Esophagus muscularis mucosa (tissue), 3 donors: ENCODE data around the gene C2CD3.

ENCODE experiments used
- CTCF ChIP-seq, 3 experiments: fragments of 200-600 bp in 2 of 3; fragments of 450-650 bp in 1 of 3; sonication (generic) in 2 of 3; IDR thresholded peaks; one replicate each; pipeline ENCODE4 v1.5.1; 2017 to 2019; ENCODE audit warnings: antibody characterized with exemption in 3 of 3, mild to moderate bottlenecking in 2 of 3, moderate library complexity in 1 of 3
- POLR2A ChIP-seq: fragments of 450-650 bp; IDR thresholded peaks from one replicate; pipeline ENCODE4 v1.6.1; 2017; ENCODE audit warnings: antibody characterized with exemption, moderate library complexity, mild to moderate bottlenecking, low read depth
- POLR2AphosphoS5 ChIP-seq, 2 donors: sonication (generic); formaldehyde crosslinking; IDR thresholded peaks; one replicate each; pipeline ENCODE4 v1.6.1; 2017; ENCODE audit warnings: antibody characterized with exemption in 2 of 2

- TF ChIP-seq POLR2AphosphoS5 (IDR thresholded peaks at IDR 0.05) (no peak), POLR2A (no peak), CTCF (IDR thresholded peaks at IDR 0.05) (no peak)
These were observed 198.6 kb downstream of the C2CD3 start for GRCh38 chr11:73972187-73972586.
